Ishikawa (cell line): ENCODE results near the gene SMIM35.

ENCODE experiments used
- CEBPB ChIP-seq: IDR thresholded peaks from 2 replicates; pipeline ENCODE4 v1.6.1; 2012
- CREB1 ChIP-seq: IDR thresholded peaks from 2 replicates; pipeline ENCODE4 v1.6.1; 2012; ENCODE audit warnings: low read depth
- EGR1 ChIP-seq: IDR thresholded peaks from 2 replicates; pipeline ENCODE4 v1.6.1; 2012
- EP300 ChIP-seq: IDR thresholded peaks from 2 replicates; pipeline ENCODE4 v1.6.1; 2012; ENCODE audit warnings: borderline replicate concordance
- FOXM1 ChIP-seq: IDR thresholded peaks from 2 replicates; pipeline ENCODE4 v1.6.1; 2012; ENCODE audit warnings: low read depth, borderline replicate concordance
- MAX ChIP-seq: IDR thresholded peaks from 2 replicates; pipeline ENCODE4 v1.6.1; 2012
- NFIC ChIP-seq: IDR thresholded peaks from 2 replicates; pipeline ENCODE4 v1.6.1; 2012
- RAD21 ChIP-seq: IDR thresholded peaks from 2 replicates; pipeline ENCODE4 v1.6.1; 2012; ENCODE audit warnings: low read depth
- REST ChIP-seq: IDR thresholded peaks from 2 replicates; pipeline ENCODE4 v1.6.1; 2012; ENCODE audit warnings: low read depth, mild to moderate bottlenecking
- TAF1 ChIP-seq: IDR thresholded peaks from 2 replicates; pipeline ENCODE4 v1.6.1; 2012; ENCODE audit warnings: low read depth, mild to moderate bottlenecking
- TCF12 ChIP-seq: IDR thresholded peaks from 2 replicates; pipeline ENCODE4 v1.6.1; 2012; ENCODE audit warnings: low read depth
- TEAD4 ChIP-seq: IDR thresholded peaks from 2 replicates; pipeline ENCODE4 v1.6.1; 2012
- USF1 ChIP-seq: IDR thresholded peaks from 2 replicates; pipeline ENCODE4 v1.6.1; 2012
- YY1 ChIP-seq: IDR thresholded peaks from 2 replicates; pipeline ENCODE4 v1.6.1; 2012; ENCODE audit warnings: low read depth
- ZBTB7A ChIP-seq: IDR thresholded peaks from 2 replicates; pipeline ENCODE4 v1.6.1; 2012; ENCODE audit warnings: low read depth

SMIM35 gene

GRCh38 chr11:117980280-117980679, 106.5 kb downstream of the SMIM35 start:
- no peak for TF ChIP-seq REST
- TF ChIP-seq CEBPB, result no peak
- no peak for TF ChIP-seq TCF12
- TF ChIP-seq TAF1, result no peak
- TF ChIP-seq NFIC, result no peak
- TF ChIP-seq USF1, result no peak
- no peak for TF ChIP-seq EP300
- no peak for TF ChIP-seq YY1

GRCh38 chr11:117979481-117980211, 107.1 kb downstream of the SMIM35 start:
- TF ChIP-seq TCF12, result no peak
- TF ChIP-seq MAX, result no peak
- no peak for TF ChIP-seq TAF1
- TF ChIP-seq YY1, result no peak
- TF ChIP-seq NFIC, result no peak
- TF ChIP-seq USF1, result no peak
- TF ChIP-seq EGR1, result no peak
- TF ChIP-seq FOXM1, result no peak
- no peak for TF ChIP-seq ZBTB7A
- TF ChIP-seq EP300, result no peak
- TF ChIP-seq REST, result no peak
- no peak for TF ChIP-seq TEAD4
- no peak for TF ChIP-seq RAD21
- TF ChIP-seq CREB1, result no peak
- TF ChIP-seq CEBPB, result no peak

- no peak for TF ChIP-seq TAF1
- TF ChIP-seq CREB1, result no peak
- TF ChIP-seq ZBTB7A, result no peak
- no peak for TF ChIP-seq CEBPB
Observed at GRCh38 chr11:117978991-117979390, 107.8 kb downstream of the SMIM35 start.

- TF ChIP-seq ZBTB7A, result no peak
- TF ChIP-seq TEAD4, result no peak
- TF ChIP-seq EP300, result no peak
- TF ChIP-seq TAF1, result no peak
- no peak for TF ChIP-seq USF1
- no peak for TF ChIP-seq RAD21
- TF ChIP-seq NFIC, result no peak
- no peak for TF ChIP-seq EGR1
- no peak for TF ChIP-seq TCF12
- no peak for TF ChIP-seq CEBPB
- no peak for TF ChIP-seq FOXM1
- TF ChIP-seq YY1, result no peak
- no peak for TF ChIP-seq MAX
- TF ChIP-seq CREB1, result no peak
- TF ChIP-seq REST, result no peak
Observed at GRCh38 chr11:117977029-117977428, 109.7 kb downstream of the SMIM35 start.
